CD4-positive, alpha-beta T cell treated with Interleukin-12 subunit alpha and Interleukin-12 subunit beta, for 1 hour (primary cell): Measurements from ENCODE around the gene WDR5B.
"Not testable (repeated sequence)": the region's sequence is repeated elsewhere in the genome, so short reads cannot be mapped to it uniquely, and the experiment has no call there.

Experiments
- DNase-seq: peaks from one replicate; pipeline ENCODE4 v3.0.0-alpha.2; 2020

The WDR5B gene

GRCh38 chr3:122407946-122408345 lies 7.9 kb downstream of the WDR5B start:
- no peak for DNase-seq

GRCh38 chr3:122406198-122406597 lies 9.7 kb downstream of the WDR5B start:
- DNase-seq: no peak

GRCh38 chr3:122405015-122405414 lies 10.8 kb downstream of the WDR5B start:
- DNase-seq: no peak

- no peak for DNase-seq
Measured at GRCh38 chr3:122403489-122403888, 12.4 kb downstream of the WDR5B start.

GRCh38 chr3:122398920-122399319 lies 16.9 kb downstream of the WDR5B start:
- no peak for DNase-seq

- DNase-seq: no peak
Measured at GRCh38 chr3:122397201-122397600, 18.7 kb downstream of the WDR5B start.

- DNase-seq: no peak
Measured at GRCh38 chr3:122396511-122396910, 19.4 kb downstream of the WDR5B start.

GRCh38 chr3:122395582-122395981 lies 20.3 kb downstream of the WDR5B start:
- no peak for DNase-seq

- DNase-seq: no peak
Measured at GRCh38 chr3:122394173-122394572, 21.7 kb downstream of the WDR5B start.

GRCh38 chr3:122392868-122393844 lies 22.7 kb downstream of the WDR5B start:
- peak; percentile 55 for DNase-seq

- DNase-seq: no peak
Measured at GRCh38 chr3:122391681-122392446, 24.0 kb downstream of the WDR5B start.

GRCh38 chr3:122390665-122391064 lies 25.2 kb downstream of the WDR5B start:
- DNase-seq: no peak

- no peak for DNase-seq
Measured at GRCh38 chr3:122389892-122390291, 26.0 kb downstream of the WDR5B start.

- no peak for DNase-seq
Measured at GRCh38 chr3:122389197-122389596, 26.7 kb downstream of the WDR5B start.

GRCh38 chr3:122387709-122388108 lies 28.2 kb downstream of the WDR5B start:
- no peak for DNase-seq

GRCh38 chr3:122383771-122384697 lies 31.8 kb downstream of the WDR5B start, which contains the start of gene FAM162A:
Gene FAM162A, plus strand, starts transcription at chr3:122384182. Its CDS starts 84 bp downstream, at chr3:122384266.
- DNase-seq: peak; percentile 94

GRCh38 chr3:122382888-122383666 lies 32.8 kb downstream of the WDR5B start, which contains the start of gene MIX23:
Gene MIX23, minus strand, starts transcription at chr3:122383231. Its CDS starts 7 bp downstream, at chr3:122383224.
- DNase-seq: peak; percentile 85

- no peak for DNase-seq
Measured at GRCh38 chr3:122377975-122378374, 37.9 kb downstream of the WDR5B start.

GRCh38 chr3:122374034-122374433 lies 41.8 kb downstream of the WDR5B start:
- DNase-seq: no peak

GRCh38 chr3:122366379-122366749 lies 49.5 kb downstream of the WDR5B start:
- DNase-seq: no peak

- not testable (repeated sequence) for DNase-seq
Measured at GRCh38 chr3:122365582-122366378, 50.1 kb downstream of the WDR5B start.
